Right ventricle myocardium inferior (tissue), 1 donor: Measurements from ENCODE around the gene LHFPL2. TPM values are rescaled to one million over a fixed set of nuclear protein-coding genes. Genes with fewer than 3 reads are reported as not detected.
"Not testable (repeated sequence)": the region's sequence is repeated elsewhere in the genome, so short reads cannot be mapped to it uniquely, and the experiment has no call there.

Experiments used
- ATAC-seq: fragments of 200-7000 bp; cut with Tn5 transposase; one replicate; pipeline ENCODE4 v1.9.1; 2020; ENCODE audit warnings: mild to moderate bottlenecking, moderate library complexity
- DNase-seq: peaks from one replicate; pipeline ENCODE4 v3.0.0; 2021; ENCODE audit errors: missing footprints
- intact Hi-C: fragments of 100-400 bp; cut with DNase I; formaldehyde crosslinking; loops from one replicate; pipeline ENCODE4 v1.11.0; 2022
- total RNA-seq: library from RNA; stranded (reverse); fragmentation: NEBNext Ultra II Directional; extraction: Animal tissue kit (Norgen Biotek cat#: 25700); gene quantifications from one replicate; pipeline ENCODE4 v1.2.1, GENCODE V29; 2021
- donor health status: DM: no; HTN: yes; CAD: no; lungs with severe emphysema.

The LHFPL2 gene
- total RNA-seq, 1 donor from 2014 or later: 6.0 TPM

GRCh38 chr5:78669331-78669730, 20.8 kb upstream of the LHFPL2 start:
- intact Hi-C loops: no loop called here
- DNase-seq: no peak
- no peak for ATAC-seq

DNA sequence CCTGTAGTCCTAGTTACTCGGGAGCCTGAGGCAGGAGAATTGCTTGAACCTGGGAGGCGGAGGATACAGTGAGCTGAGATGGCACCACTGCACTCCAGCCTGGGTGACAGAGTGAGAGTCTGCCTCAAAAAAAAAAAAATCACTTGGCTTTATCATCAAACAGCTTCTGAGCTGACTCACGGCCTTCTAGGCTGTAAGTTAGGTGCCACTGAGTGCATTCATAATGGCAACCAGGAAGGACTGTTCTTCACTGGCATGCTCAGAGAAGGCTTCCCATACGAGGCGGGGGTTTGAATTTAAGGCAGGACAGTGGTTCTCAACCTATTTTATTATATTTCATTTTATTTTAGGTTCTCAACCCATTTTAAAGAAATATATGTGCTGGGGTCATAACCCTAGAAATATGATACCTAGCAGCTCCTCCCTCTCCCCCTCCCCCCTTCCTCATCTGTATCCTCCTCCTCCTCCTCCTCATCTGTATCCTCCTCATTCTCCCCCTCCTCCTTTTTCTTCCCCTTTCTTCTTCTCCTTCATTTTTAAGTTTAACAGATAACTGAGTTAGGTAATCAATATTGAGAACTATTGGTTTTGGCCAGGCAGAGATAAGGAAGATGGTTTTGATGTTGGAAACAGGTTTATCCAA, 19.0 kb upstream of the LHFPL2 start:
- intact Hi-C loops: no loop called here
- DNase-seq (no peak), ATAC-seq (no peak)

- intact Hi-C loops, ATAC-seq: not testable (repeated sequence)
Observed at GRCh38 chr5:78666975-78667374, 18.4 kb upstream of the LHFPL2 start.

GRCh38 chr5:78666041-78666444, 17.5 kb upstream of the LHFPL2 start:
- intact Hi-C loops: no loop called here
- DNase-seq (no peak), ATAC-seq (no peak)

More at GRCh38 chr5:78666975-78667374, 18.4 kb upstream of the LHFPL2 start:
- not testable (repeated sequence) for DNase-seq

GRCh38 chr5:78665534-78665933, 17.0 kb upstream of the LHFPL2 start:
- no peak for DNase-seq
- intact Hi-C loops: no loop called here
- ATAC-seq: no peak

DNA sequence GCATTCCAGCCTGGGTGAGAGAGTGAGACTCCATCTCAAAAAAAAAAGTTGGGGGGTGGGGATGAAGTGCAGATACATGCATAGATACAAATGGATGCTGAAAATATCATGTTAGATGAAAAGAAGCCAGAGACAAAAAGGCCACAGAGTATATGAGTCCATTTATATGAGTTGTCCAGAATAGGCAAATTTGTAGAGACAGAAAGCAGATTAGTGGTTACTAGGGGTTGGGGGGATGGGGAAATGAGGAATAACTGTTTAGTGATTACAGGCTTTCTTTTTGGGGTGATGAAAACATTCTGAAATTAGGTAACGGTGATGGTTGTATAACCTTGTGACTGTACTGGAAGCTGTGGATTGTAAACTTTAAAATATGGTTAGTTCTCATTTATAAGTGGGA, 13.8 kb upstream of the LHFPL2 start:
- no peak for ATAC-seq
- intact Hi-C loops: no loop called here
- no peak for DNase-seq

GRCh38 chr5:78661691-78662090, 13.1 kb upstream of the LHFPL2 start:
- DNase-seq: no peak
- no peak for ATAC-seq
- intact Hi-C loops: no loop called here

- intact Hi-C loops: no loop called here
- ATAC-seq: no peak
- no peak for DNase-seq
Observed at GRCh38 chr5:78661044-78661443, 12.5 kb upstream of the LHFPL2 start.

DNA sequence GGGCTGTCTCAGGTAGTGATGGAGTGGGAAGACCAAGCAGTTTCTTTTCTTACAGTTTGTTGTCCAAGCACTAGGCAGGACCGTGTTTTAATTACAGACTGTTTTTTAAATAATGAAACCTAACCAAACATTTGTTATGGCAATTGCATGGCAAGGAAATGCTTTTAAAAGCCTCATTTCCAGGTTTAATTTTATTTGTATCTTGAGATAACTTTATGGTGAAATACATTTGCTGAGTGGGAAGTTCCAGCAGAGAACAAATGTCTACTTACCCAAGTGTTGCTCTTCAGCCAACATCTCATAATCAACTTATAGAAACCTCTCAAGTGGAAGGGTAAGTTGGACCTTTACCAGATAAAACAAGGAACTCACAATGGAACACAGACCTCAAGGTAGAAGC, 11.8 kb upstream of the LHFPL2 start:
- no peak for DNase-seq
- intact Hi-C loops: no loop called here
- no peak for ATAC-seq

GRCh38 chr5:78659714-78660113, 11.1 kb upstream of the LHFPL2 start:
- DNase-seq: no peak
- no peak for ATAC-seq
- intact Hi-C loops: no loop called here

DNA sequence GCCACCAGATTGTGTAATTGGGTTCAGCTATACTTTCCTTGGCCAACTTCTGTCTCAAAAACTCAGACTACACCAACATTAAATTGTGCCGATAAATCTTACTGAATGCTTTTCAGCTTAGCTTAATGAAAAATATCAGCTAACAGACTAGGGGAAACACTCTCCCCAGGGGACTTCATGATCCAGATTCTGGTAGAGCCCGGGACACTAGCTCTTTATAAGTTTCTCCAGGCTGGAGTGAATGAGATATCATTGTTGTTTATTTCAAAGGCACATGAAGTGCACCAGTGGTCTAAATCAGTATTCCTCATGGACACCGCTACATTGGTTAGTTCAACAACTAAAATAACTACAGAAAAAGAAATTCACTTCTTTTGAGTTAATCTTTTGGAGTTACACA, 10.5 kb upstream of the LHFPL2 start:
- intact Hi-C loops: no loop called here
- ATAC-seq (peak; percentile 94), DNase-seq (no peak)

- ATAC-seq: no peak
- intact Hi-C loops: no loop called here
- DNase-seq: no peak
Observed at GRCh38 chr5:78657201-78657600, 8.6 kb upstream of the LHFPL2 start.

DNA sequence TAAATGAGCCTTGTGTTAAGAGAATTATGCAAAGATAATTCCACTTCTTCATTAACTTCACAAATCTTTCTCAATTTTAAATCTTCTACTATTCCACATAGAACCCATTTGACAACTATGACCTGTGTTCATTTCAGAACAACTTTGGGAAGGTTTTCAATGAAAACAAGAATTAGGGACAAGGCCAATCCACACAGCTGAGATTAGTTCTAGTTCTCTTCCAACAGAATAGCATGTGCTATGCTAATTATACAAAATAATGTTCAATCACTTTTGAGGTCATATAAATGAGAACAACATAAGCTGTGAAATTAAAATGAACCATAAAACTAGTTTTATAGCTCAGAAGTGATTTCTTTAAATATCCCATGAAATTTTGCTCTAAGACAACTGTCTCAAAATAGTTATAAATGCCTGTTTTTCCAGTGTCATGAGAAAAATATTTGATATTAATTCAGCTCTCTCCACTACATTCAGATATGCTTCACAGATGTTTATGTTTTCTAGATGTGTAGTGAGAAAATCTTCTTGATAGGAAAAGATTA, 7.2 kb upstream of the LHFPL2 start:
- ATAC-seq (no peak), DNase-seq (no peak)
- intact Hi-C loops: no loop called here

GRCh38 chr5:78654386-78654785, 5.8 kb upstream of the LHFPL2 start:
- no peak for DNase-seq
- ATAC-seq: no peak
- intact Hi-C loops: no loop called here

GRCh38 chr5:78653681-78654366, 5.3 kb upstream of the LHFPL2 start:
- ATAC-seq: no peak
- intact Hi-C loops: no loop called here
- DNase-seq: no peak

GRCh38 chr5:78653031-78653430, 4.5 kb upstream of the LHFPL2 start:
- no peak for DNase-seq

GRCh38 chr5:78651468-78651867, 2.9 kb upstream of the LHFPL2 start:
- intact Hi-C loops: no loop called here
- DNase-seq (no peak), ATAC-seq (no peak)

More at GRCh38 chr5:78653031-78653430, 4.5 kb upstream of the LHFPL2 start:
- intact Hi-C loops: no loop called here
- no peak for ATAC-seq

GRCh38 chr5:78650531-78650930, 2.0 kb upstream of the LHFPL2 start:
- ATAC-seq (no peak), DNase-seq (no peak)
- intact Hi-C loops: no loop called here

DNA sequence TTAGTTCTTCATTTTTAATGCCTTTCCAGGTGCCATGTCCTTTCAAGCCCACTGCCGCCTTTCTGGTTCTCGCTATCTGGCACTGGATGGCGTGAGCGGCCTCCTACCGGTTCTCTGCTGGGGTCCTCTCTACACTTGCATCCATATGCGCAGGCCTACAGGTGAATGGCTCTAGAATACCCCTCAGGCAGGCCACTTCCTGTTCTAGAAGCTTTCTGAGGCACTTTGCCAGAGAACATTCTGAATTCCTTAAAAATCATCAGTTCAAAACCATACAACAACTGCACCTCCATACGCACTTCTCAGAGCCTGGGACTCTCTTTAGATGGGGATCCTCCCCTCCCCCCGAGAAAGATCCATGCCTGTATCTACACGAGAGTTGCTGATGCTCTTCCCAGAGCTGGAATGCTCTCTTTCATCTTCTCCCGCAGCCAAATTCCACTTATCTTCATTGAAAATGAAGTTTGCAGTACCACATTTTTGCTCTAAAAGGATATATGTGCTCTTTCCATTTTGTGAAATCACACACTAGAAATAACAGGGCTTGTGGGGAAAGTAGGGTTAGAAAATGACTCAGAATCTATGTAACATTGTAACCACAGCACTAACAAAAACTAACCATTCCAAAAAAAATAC, 1.4 kb upstream of the LHFPL2 start:
- no peak for ATAC-seq
- intact Hi-C loops: loop anchor here (5.0 kb wide), 3 partner anchors 103 to 257 kb away; no protein-coding TSS in a partner anchor
- no peak for DNase-seq

DNA sequence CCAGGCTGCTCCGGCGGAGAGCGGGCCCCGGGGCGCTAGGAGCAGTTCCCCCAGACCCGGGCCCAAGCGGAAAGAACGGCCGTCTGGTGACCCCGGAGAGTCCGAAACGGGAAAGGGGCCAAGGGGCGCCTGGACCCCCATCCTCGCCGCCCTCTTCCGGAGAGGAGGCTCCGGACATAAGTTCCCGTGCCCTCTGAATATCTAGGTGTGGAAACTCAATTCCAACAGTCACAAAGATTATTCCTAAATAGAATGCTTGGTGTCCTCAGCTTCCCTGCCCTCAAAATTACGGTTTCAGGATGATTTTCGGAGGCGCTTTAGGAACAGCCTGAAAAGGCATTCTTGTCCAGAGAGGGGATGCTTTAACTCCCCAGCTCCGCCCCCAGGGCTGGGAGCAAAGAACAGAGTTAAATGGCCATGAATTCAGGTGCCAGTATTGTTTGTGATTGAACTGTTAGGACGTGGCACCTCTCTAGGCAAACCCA, 681 bp upstream of the LHFPL2 start:
- DNase-seq: peak; percentile 70
- intact Hi-C loops: loop anchor here (5.0 kb wide), 3 partner anchors 102 to 258 kb away; no protein-coding TSS in a partner anchor
- peak; percentile 1 for ATAC-seq
